ENCODE results near the gene PRDM16. TPM values are rescaled to one million over a fixed set of nuclear protein-coding genes. Genes with fewer than 3 reads are reported as not detected.

Gene PRDM16
- polyA plus RNA-seq, 1 donor from 2014 or later = not detected

- H3K9me3 Mint-ChIP-seq = peaks cover 0 to 7% (median 2%) of the 10 kb centered on the region in 3 donors
- H3K4me1 Mint-ChIP-seq = no peaks in the 10 kb centered on the region
- peaks cover 1% of the 10 kb centered on the region for H3K27me3 Mint-ChIP-seq
- no peak overlapping the region for H3K4me3 Mint-ChIP-seq
- no peak overlapping the region for H3K27ac Mint-ChIP-seq
- H3K36me3 Mint-ChIP-seq = no peaks in the 10 kb centered on the region
Observed at GRCh38 chr1:3441880-3442279, 372.9 kb downstream of the PRDM16 start.

GRCh38 chr1:3442331-3442730 lies 373.3 kb downstream of the PRDM16 start:
- no peak overlapping the region for H3K4me3 Mint-ChIP-seq
- no peaks in the 10 kb centered on the region for H3K36me3 Mint-ChIP-seq
- H3K27me3 Mint-ChIP-seq = peaks cover 1% of the 10 kb centered on the region
- no peaks in the 10 kb centered on the region for H3K4me1 Mint-ChIP-seq
- H3K27ac Mint-ChIP-seq = no peak overlapping the region
- peaks cover 2 to 7% (median 2%) of the 10 kb centered on the region in 3 donors for H3K9me3 Mint-ChIP-seq

- no peak overlapping the region for H3K27ac Mint-ChIP-seq
Observed at GRCh38 chr1:3442901-3443300, 373.9 kb downstream of the PRDM16 start.

DNA sequence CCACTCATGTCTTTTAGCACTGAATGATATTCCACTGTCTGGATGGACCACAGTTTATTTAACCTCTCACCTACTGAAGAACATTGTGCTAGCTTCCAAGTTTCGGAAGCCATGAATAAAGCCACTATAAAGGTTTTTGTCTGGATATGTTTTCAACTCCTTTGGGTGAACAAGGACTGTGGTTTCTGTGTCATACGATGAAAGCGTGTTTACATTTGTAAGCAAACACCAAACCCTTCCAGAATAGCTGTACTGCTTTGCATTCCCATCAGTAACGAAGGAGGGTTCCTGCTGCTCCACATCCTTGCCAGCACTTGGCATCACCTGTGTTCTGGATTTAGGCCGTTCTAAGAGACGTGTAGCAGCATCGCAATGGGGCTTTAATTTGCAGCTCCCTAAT lies 374.8 kb downstream of the PRDM16 start:
- H3K4me3 Mint-ChIP-seq = no peak overlapping the region
- H3K9me3 Mint-ChIP-seq = peaks cover 2 to 11% (median 10%) of the 10 kb centered on the region in 3 donors
- H3K4me1 Mint-ChIP-seq = no peaks in the 10 kb centered on the region
- peak overlapping the region in 1 of 3 donors; percentile 77 for H3K27ac Mint-ChIP-seq
- no peaks in the 10 kb centered on the region for H3K36me3 Mint-ChIP-seq
- peaks cover 1% of the 10 kb centered on the region for H3K27me3 Mint-ChIP-seq

More at GRCh38 chr1:3442901-3443300, 373.9 kb downstream of the PRDM16 start:
- Mint-ChIP-seq H3K4me1 (no peaks in the 10 kb centered on the region), H3K4me3 (no peak overlapping the region), H3K27me3 (peaks cover 1% of the 10 kb centered on the region), H3K9me3 (peaks cover 2 to 8% (median 8%) of the 10 kb centered on the region in 3 donors), H3K36me3 (no peaks in the 10 kb centered on the region)

DNA sequence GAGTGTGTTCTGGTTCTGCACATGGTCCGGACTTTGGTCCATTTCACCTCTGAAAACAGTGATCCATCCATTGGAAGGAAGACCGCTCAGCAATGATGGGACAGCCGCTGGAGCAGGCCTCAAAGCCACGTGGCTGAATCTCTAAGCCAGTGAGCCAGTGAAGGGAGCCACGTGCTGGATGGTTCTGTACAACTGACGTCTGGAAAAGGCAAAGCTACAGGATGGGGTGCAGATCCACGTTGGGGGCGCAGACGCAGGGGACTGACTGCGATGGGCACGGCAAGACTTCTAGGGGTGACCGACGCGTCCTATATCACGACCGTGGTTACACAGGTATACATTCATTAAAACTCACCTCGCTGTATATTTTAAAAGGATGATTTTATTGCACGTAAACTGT lies 375.3 kb downstream of the PRDM16 start:
- Mint-ChIP-seq H3K27me3 (peaks cover 3% of the 10 kb centered on the region), H3K27ac (peak overlapping the region in 1 of 3 donors; percentile 77), H3K4me3 (no peak overlapping the region), H3K9me3 (peaks cover 2 to 11% (median 10%) of the 10 kb centered on the region in 3 donors), H3K4me1 (no peaks in the 10 kb centered on the region), H3K36me3 (no peaks in the 10 kb centered on the region)

DNA sequence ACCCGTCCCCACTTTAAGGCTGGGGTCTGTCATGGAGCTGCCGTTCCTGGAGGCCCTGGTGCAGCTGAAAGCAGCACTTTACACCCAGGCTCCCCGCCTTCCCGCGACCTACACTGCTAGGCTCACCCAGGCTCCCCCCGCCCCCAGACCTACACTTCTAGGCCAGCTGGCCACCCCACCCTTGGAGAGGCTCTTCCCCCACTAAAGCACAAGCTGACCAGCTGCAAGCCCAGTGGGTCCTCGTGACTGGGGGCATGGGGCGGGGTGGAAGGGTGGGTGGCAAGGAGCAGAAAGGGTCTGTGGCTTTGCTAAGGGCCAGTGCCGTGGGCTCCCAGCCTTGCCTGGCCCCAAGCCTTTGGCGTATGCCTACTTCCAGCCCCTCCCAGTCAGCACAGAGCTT lies 375.7 kb downstream of the PRDM16 start:
- H3K36me3 Mint-ChIP-seq = no peaks in the 10 kb centered on the region
- H3K4me3 Mint-ChIP-seq = no peak overlapping the region
- H3K9me3 Mint-ChIP-seq = peaks cover 2 to 11% (median 10%) of the 10 kb centered on the region in 3 donors
- no peak overlapping the region for H3K27ac Mint-ChIP-seq
- H3K4me1 Mint-ChIP-seq = no peaks in the 10 kb centered on the region
- H3K27me3 Mint-ChIP-seq = peaks cover 3% of the 10 kb centered on the region

DNA sequence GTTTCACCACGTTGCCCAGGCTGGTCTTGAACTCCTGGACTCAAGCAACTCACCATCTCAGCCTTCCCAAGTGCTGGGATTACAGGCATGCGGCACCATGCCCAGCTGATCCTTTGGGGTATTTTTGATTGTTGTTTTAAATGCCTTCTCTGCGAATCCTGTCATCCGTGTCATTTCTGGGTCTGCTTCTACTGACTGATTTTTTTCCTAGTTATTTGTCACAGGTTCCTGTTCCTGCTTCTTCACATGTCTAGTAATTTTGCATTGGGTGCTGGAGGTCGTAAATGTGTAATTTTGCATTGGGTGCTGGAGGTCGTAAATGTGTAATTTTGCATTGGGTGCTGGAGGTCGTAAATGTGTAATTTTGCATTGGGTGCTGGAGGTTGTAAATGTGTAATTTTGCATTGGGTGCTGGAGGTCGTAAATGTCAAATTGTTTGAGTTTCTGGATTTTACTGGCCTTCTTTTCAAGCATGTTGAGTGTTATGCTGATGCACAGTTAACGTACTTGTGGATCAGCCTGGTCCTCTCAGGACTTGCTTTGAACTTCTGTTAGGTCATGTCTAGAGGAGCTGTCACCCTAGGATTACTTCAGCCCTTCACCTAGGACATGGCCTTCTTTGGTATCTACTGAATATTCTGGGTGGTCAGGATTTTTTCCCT lies 381.3 kb downstream of the PRDM16 start:
- Mint-ChIP-seq H3K4me1 (no peaks in the 10 kb centered on the region), H3K9me3 (peaks cover 2 to 11% (median 5%) of the 10 kb centered on the region in 3 donors), H3K4me3 (no peak overlapping the region), H3K27me3 (peaks cover 14% of the 10 kb centered on the region), H3K36me3 (no peaks in the 10 kb centered on the region), H3K27ac (peak overlapping the region in 1 of 3 donors; percentile 4)

GRCh38 chr1:3450983-3451382 lies 382.0 kb downstream of the PRDM16 start:
- H3K36me3 Mint-ChIP-seq = no peaks in the 10 kb centered on the region
- H3K27me3 Mint-ChIP-seq = peaks cover 15% of the 10 kb centered on the region
- H3K4me1 Mint-ChIP-seq = no peaks in the 10 kb centered on the region
- H3K9me3 Mint-ChIP-seq = peaks cover 0 to 11% (median 5%) of the 10 kb centered on the region in 3 donors
- no peak overlapping the region for H3K4me3 Mint-ChIP-seq
- H3K27ac Mint-ChIP-seq = no peak overlapping the region

DNA sequence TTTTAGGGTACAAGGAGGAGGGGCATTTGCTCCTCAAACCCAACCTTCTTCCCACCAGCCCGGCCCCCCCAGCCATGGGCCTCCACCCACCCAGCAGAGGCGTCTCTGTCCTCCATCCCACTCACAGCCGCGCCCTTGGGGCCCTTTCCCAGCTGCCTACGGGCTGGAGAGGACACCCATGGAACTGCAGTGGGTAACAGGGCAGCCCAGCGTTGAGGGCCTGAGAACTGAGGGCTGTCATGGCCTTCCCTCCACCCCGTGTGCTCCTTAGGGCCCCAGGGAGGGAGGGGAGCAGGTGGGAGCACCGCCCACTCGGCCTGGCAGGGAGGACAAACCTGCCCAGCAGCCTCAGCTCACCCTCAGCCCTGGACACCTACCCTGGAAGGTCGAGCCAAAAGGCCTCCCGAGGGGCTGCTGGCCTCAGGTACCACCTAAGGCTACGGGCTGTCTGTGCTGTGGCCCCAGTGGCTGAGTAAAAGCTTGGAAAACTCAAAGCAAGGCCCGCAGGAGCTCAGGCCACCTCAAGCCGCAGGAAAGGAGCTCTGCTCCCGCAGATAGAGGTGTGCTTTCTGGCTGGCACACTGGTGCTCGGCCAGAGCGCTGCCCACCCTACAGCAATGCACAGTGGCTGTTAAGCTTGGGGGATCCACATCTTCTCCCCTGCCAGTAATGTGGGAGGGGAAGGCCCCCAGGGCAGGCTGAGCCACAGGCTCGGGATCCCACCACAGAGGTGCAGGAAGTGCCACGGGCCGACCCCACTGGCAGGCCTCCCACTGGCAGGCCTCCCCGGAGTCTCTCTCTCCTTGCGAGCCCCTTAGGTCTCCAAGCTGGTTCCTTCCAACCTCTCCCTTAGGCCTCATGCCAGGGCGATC lies 383.2 kb downstream of the PRDM16 start:
- no peaks in the 10 kb centered on the region for H3K4me1 Mint-ChIP-seq
- no peak overlapping the region for H3K27ac Mint-ChIP-seq
- no peaks in the 10 kb centered on the region for H3K36me3 Mint-ChIP-seq
- peaks cover 15% of the 10 kb centered on the region for H3K27me3 Mint-ChIP-seq
- H3K9me3 Mint-ChIP-seq = peaks cover 0 to 10% (median 3%) of the 10 kb centered on the region in 3 donors
- H3K4me3 Mint-ChIP-seq = no peak overlapping the region

DNA sequence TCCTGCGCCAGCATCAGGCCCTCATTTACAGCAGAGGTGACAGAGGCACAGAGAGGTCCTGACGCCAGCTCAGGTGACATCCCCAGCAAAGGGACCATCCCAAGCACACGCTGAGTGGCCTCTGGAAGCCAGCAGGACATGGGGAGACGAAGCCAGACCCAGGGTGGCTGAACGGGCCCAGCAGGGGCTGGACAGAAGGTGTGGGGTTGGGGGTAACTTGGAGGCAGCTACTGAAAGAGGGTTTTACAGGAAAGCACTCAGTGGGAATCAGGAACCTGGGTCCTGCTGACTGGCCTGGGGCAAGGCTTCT lies 383.8 kb downstream of the PRDM16 start:
- no peaks in the 10 kb centered on the region for H3K4me1 Mint-ChIP-seq
- peak overlapping the region in 2 of 4 donors; percentile 17 to 30 for H3K4me3 Mint-ChIP-seq
- no peak overlapping the region for H3K27ac Mint-ChIP-seq
- no peaks in the 10 kb centered on the region for H3K36me3 Mint-ChIP-seq
- peaks cover 15% of the 10 kb centered on the region for H3K27me3 Mint-ChIP-seq
- peaks cover 0 to 4% (median 3%) of the 10 kb centered on the region in 3 donors for H3K9me3 Mint-ChIP-seq

- Mint-ChIP-seq H3K36me3 (no peaks in the 10 kb centered on the region), H3K27me3 (peaks cover 15% of the 10 kb centered on the region)
Observed at GRCh38 chr1:3453203-3453761, 384.3 kb downstream of the PRDM16 start.

GRCh38 chr1:3453891-3454810 lies 385.1 kb downstream of the PRDM16 start, which contains the start of gene ARHGEF16:
ARHGEF16 (plus strand) TSS chr1:3454665; CDS start chr1:3463085, 8,420 bp downstream.
- Mint-ChIP-seq H3K36me3 (no peaks in the 10 kb centered on the region), H3K27me3 (peaks cover 14% of the 10 kb centered on the region), H3K4me1 (peaks cover 0 to 2% (median 0%) of the 10 kb centered on the region in 3 donors), H3K9me3 (no peaks in the 10 kb centered on the region), H3K27ac (no peak within 1 kb of the TSS), H3K4me3 (peak within 1 kb of the TSS; percentile 48 to 81 (median 70))

More at GRCh38 chr1:3453203-3453761, 384.3 kb downstream of the PRDM16 start:
- Mint-ChIP-seq H3K4me3 (peak overlapping the region; percentile 17 to 86 (median 61)), H3K9me3 (no peaks in the 10 kb centered on the region), H3K4me1 (no peaks in the 10 kb centered on the region), H3K27ac (no peak overlapping the region)

- no peaks in the 10 kb centered on the region for H3K9me3 Mint-ChIP-seq
- H3K27ac Mint-ChIP-seq = no peak overlapping the region
- H3K27me3 Mint-ChIP-seq = peaks cover 14% of the 10 kb centered on the region
- peak overlapping the region; percentile 48 to 81 (median 60) for H3K4me3 Mint-ChIP-seq
- H3K4me1 Mint-ChIP-seq = peaks cover 0 to 2% (median 0%) of the 10 kb centered on the region in 3 donors
- no peaks in the 10 kb centered on the region for H3K36me3 Mint-ChIP-seq
Observed at GRCh38 chr1:3454811-3455618, 386.0 kb downstream of the PRDM16 start.

Data from IgD-negative memory B cell (primary cell).